ENCODE measurements around the gene ASAH2B. TPM values are rescaled to one million over a fixed set of nuclear protein-coding genes. Genes with fewer than 3 reads are reported as not detected.
A peak's percentile ranks its signal among the peaks of the same experiment; 100 is the strongest.
"Not testable (repeated sequence)": the region's sequence is repeated elsewhere in the genome, so short reads cannot be mapped to it uniquely, and the experiment has no call there.

The ASAH2B gene
- polyA plus RNA-seq, 4 donors, result 4.8 to 17.2 (median 10.3) TPM

DNA sequence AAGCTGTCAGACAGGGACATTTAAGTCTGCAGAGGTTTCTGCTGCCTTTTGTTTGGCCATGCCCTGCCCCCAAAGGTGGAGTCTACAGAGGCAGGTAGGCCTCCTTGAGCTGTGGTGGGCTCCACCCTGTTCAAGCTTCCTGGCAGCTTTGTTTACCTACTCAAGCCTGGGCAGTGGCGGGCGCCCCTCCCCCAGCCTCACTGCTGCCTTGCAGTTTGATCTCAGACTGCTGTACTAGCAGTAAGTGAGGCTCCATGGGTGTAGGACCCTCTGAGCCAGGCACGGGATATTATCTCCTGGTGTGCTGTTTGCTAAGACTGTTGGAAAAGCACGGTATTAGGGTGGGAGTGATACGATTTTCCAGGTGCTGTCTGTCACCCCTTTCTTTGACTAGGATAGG, 48.2 kb downstream of the ASAH2B start:
- not testable (repeated sequence) for H3K27ac ChIP-seq (ENCODE audit: low read depth in 1 of 3, low read length in 2 of 3); H3K36me3 ChIP-seq (ENCODE audit: control insufficient read depth in 3 of 3, insufficient read depth in 2 of 3, low read depth in 1 of 3, low read length in 3 of 3); H3K27me3 ChIP-seq (ENCODE audit: control insufficient read depth in 3 of 3, insufficient read depth in 3 of 3, low read length in 3 of 3); H3K4me3 ChIP-seq (ENCODE audit: low read depth in 1 of 3, low read length in 3 of 3); H3K4me1 ChIP-seq (ENCODE audit: control insufficient read depth in 3 of 3, insufficient read depth in 2 of 3, low read depth in 1 of 3, low read length in 2 of 3); H3K9me3 ChIP-seq (ENCODE audit: control insufficient read depth in 2 of 2, insufficient read depth in 1 of 2, low read depth in 1 of 2, low read length in 1 of 2); FAIRE-seq; DNase-seq
- WGBS, 3 donors, result 27 to 51% (median 49%) methylated on average over 5 of the region's 5 CpGs

DNA sequence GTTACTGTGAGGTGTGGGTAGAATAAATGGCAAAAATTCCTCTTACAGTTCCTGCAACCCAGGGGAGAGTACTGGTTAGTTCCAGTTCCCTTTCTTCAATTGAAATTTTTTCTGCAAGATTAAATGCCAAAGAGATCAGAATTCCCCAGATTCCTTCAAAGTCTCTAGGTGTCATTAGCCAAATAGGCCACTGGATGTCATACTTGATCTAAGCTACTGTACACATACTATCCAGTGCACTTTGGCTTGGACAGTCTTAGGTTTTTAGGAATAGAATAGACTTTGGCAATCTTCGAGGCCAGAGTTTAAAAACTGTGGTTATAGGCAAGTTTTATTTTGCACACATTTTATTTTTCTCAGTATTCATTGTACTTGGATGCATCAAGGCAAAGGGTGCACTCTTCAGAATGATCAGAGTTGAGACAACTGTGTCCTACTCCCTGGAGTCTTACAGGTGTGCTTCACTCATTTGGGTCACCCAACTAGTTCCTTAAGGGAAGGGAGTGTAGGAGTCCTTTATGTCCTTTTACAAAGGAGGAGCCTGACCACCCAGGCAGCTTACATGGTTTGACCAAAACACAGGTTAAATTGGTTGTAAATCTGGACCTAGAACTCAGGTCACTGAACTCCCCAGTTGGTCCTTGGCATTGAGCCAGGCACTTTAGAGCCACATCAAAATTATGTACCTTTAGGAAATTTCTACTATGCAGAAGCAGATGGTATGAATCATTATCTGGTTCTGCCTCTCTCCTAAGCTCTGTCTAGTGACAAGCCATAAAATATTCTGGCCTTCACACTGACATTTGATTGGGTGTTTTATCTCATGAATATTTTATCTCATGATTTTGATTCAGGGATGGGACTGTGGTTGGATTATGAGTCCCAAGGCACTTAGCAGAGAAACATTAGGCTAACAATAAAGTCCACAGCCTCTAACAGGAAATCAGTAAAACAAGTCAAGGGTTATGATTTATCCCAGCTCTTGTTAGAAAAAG, 49.5 kb downstream of the ASAH2B start:
- Histone ChIP-seq H3K27ac (ENCODE audit: low read depth in 1 of 3, low read length in 2 of 3) (no peak overlapping the region), H3K36me3 (ENCODE audit: control insufficient read depth in 3 of 3, insufficient read depth in 2 of 3, low read depth in 1 of 3, low read length in 3 of 3) (no peaks in the 10 kb centered on the region), H3K4me3 (ENCODE audit: low read depth in 1 of 3, low read length in 3 of 3) (no peak overlapping the region), H3K27me3 (ENCODE audit: control insufficient read depth in 3 of 3, insufficient read depth in 3 of 3, low read length in 3 of 3) (no peaks in the 10 kb centered on the region), H3K9me3 (ENCODE audit: control insufficient read depth in 2 of 2, insufficient read depth in 1 of 2, low read depth in 1 of 2, low read length in 1 of 2) (no peaks in the 10 kb centered on the region), H3K4me1 (ENCODE audit: control insufficient read depth in 3 of 3, insufficient read depth in 2 of 3, low read depth in 1 of 3, low read length in 2 of 3) (no peaks in the 10 kb centered on the region)
- FAIRE-seq (no peak), DNase-seq (peak; percentile 36 to 40)
- 10 to 50% (median 22%) methylated on average over 1 of the region's 1 CpG for WGBS, 3 donors

GRCh38 chr10:50794490-50794889, 54.8 kb downstream of the ASAH2B start:
- Histone ChIP-seq H3K9me3 (ENCODE audit: control insufficient read depth in 2 of 2, insufficient read depth in 1 of 2, low read depth in 1 of 2, low read length in 1 of 2) (no peaks in the 10 kb centered on the region), H3K4me1 (ENCODE audit: control insufficient read depth in 3 of 3, insufficient read depth in 2 of 3, low read depth in 1 of 3, low read length in 2 of 3) (no peaks in the 10 kb centered on the region), H3K4me3 (ENCODE audit: low read depth in 1 of 3, low read length in 3 of 3) (no peak overlapping the region), H3K27me3 (ENCODE audit: control insufficient read depth in 3 of 3, insufficient read depth in 3 of 3, low read length in 3 of 3) (no peaks in the 10 kb centered on the region), H3K36me3 (ENCODE audit: control insufficient read depth in 3 of 3, insufficient read depth in 2 of 3, low read depth in 1 of 3, low read length in 3 of 3) (no peaks in the 10 kb centered on the region), H3K27ac (ENCODE audit: low read depth in 1 of 3, low read length in 2 of 3) (no peak overlapping the region)
- DNase-seq (no peak), FAIRE-seq (no peak)

GRCh38 chr10:50796693-50797092, 57.0 kb downstream of the ASAH2B start:
- DNase-seq (no peak), FAIRE-seq (no peak)
- Histone ChIP-seq H3K36me3 (ENCODE audit: control insufficient read depth in 3 of 3, insufficient read depth in 2 of 3, low read depth in 1 of 3, low read length in 3 of 3) (no peaks in the 10 kb centered on the region), H3K27me3 (ENCODE audit: control insufficient read depth in 3 of 3, insufficient read depth in 3 of 3, low read length in 3 of 3) (peaks cover 0 to 2% (median 0%) of the 10 kb centered on the region in 3 donors), H3K4me1 (ENCODE audit: control insufficient read depth in 3 of 3, insufficient read depth in 2 of 3, low read depth in 1 of 3, low read length in 2 of 3) (no peaks in the 10 kb centered on the region), H3K27ac (ENCODE audit: low read depth in 1 of 3, low read length in 2 of 3) (no peak overlapping the region), H3K4me3 (ENCODE audit: low read depth in 1 of 3, low read length in 3 of 3) (no peak overlapping the region), H3K9me3 (ENCODE audit: control insufficient read depth in 2 of 2, insufficient read depth in 1 of 2, low read depth in 1 of 2, low read length in 1 of 2) (no peaks in the 10 kb centered on the region)
- WGBS, 3 donors, result 75 to 92% (median 77%) methylated on average over 1 of the region's 1 CpG

DNA sequence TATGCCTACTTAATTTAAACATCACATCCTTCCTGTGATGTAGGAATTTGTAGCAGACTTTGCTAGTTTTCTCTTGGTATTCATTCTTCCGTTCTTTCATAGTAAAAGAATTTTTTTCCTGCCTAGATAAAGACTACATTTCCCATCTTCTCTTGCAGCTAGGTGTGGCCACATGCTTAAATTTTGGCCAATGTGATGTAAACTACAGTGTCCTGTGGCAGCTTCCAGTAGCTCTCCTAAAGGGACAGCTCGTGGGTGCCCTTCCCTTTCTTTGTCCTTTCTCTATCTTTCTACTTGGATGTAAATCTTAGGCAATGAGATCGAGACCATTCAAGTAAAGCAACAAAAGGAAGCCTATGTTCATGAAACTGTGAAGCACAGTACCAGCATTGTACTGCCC, 58.6 kb downstream of the ASAH2B start:
- H3K4me3 ChIP-seq (ENCODE audit: low read depth in 1 of 3, low read length in 3 of 3), result no peak overlapping the region
- DNase-seq, result no peak
- no peak for FAIRE-seq
- no peak overlapping the region for H3K27ac ChIP-seq (ENCODE audit: low read depth in 1 of 3, low read length in 2 of 3)
- no peaks in the 10 kb centered on the region for H3K36me3 ChIP-seq (ENCODE audit: control insufficient read depth in 3 of 3, insufficient read depth in 2 of 3, low read depth in 1 of 3, low read length in 3 of 3)
- no peaks in the 10 kb centered on the region for H3K9me3 ChIP-seq (ENCODE audit: control insufficient read depth in 2 of 2, insufficient read depth in 1 of 2, low read depth in 1 of 2, low read length in 1 of 2)
- WGBS, 3 donors, result 76 to 84% (median 81%) methylated on average over 3 of the region's 3 CpGs
- peaks cover 0 to 2% (median 0%) of the 10 kb centered on the region in 3 donors for H3K27me3 ChIP-seq (ENCODE audit: control insufficient read depth in 3 of 3, insufficient read depth in 3 of 3, low read length in 3 of 3)
- no peaks in the 10 kb centered on the region for H3K4me1 ChIP-seq (ENCODE audit: control insufficient read depth in 3 of 3, insufficient read depth in 2 of 3, low read depth in 1 of 3, low read length in 2 of 3)

DNA sequence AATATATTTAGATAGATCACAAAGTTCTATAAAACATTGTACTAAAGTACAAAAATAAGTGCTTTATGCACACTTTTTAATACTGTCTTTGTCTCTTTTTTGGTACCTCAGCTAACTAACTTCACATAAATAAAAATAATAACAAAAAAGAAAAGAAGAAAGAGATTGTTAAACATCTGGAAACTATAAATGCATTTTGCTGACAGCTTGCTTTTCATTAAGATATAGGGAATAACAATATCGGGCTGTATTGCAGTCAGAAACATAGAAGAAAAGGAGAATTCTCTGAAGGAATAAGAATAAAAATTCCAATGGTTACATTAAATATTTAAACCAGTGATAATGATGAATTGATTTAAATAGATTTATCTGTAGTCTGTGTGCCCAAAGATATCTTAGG, 59.9 kb downstream of the ASAH2B start:
- Histone ChIP-seq H3K4me1 (ENCODE audit: control insufficient read depth in 3 of 3, insufficient read depth in 2 of 3, low read depth in 1 of 3, low read length in 2 of 3) (no peaks in the 10 kb centered on the region), H3K4me3 (ENCODE audit: low read depth in 1 of 3, low read length in 3 of 3) (no peak overlapping the region), H3K9me3 (ENCODE audit: control insufficient read depth in 2 of 2, insufficient read depth in 1 of 2, low read depth in 1 of 2, low read length in 1 of 2) (no peaks in the 10 kb centered on the region), H3K36me3 (ENCODE audit: control insufficient read depth in 3 of 3, insufficient read depth in 2 of 3, low read depth in 1 of 3, low read length in 3 of 3) (no peaks in the 10 kb centered on the region), H3K27ac (ENCODE audit: low read depth in 1 of 3, low read length in 2 of 3) (no peak overlapping the region), H3K27me3 (ENCODE audit: control insufficient read depth in 3 of 3, insufficient read depth in 3 of 3, low read length in 3 of 3) (peaks cover 0 to 2% (median 0%) of the 10 kb centered on the region in 3 donors)
- FAIRE-seq, result peak; percentile 57
- WGBS, 3 donors, result 86 to 92% (median 89%) methylated on average over 1 of the region's 1 CpG
- DNase-seq, result no peak

- Histone ChIP-seq H3K4me1 (ENCODE audit: control insufficient read depth in 3 of 3, insufficient read depth in 2 of 3, low read depth in 1 of 3, low read length in 2 of 3) (no peaks in the 10 kb centered on the region), H3K4me3 (ENCODE audit: low read depth in 1 of 3, low read length in 3 of 3) (no peak overlapping the region), H3K27me3 (ENCODE audit: control insufficient read depth in 3 of 3, insufficient read depth in 3 of 3, low read length in 3 of 3) (no peaks in the 10 kb centered on the region), H3K36me3 (ENCODE audit: control insufficient read depth in 3 of 3, insufficient read depth in 2 of 3, low read depth in 1 of 3, low read length in 3 of 3) (peaks cover 0 to 14% (median 12%) of the 10 kb centered on the region in 3 donors), H3K27ac (ENCODE audit: low read depth in 1 of 3, low read length in 2 of 3) (no peak overlapping the region), H3K9me3 (ENCODE audit: control insufficient read depth in 2 of 2, insufficient read depth in 1 of 2, low read depth in 1 of 2, low read length in 1 of 2) (no peaks in the 10 kb centered on the region)
- 41 to 44% (median 43%) methylated on average over 2 of the region's 2 CpGs for WGBS, 3 donors
- FAIRE-seq (no peak), DNase-seq (no peak)
These were observed 66.4 kb downstream of the ASAH2B start for GRCh38 chr10:50805981-50806622.

DNA sequence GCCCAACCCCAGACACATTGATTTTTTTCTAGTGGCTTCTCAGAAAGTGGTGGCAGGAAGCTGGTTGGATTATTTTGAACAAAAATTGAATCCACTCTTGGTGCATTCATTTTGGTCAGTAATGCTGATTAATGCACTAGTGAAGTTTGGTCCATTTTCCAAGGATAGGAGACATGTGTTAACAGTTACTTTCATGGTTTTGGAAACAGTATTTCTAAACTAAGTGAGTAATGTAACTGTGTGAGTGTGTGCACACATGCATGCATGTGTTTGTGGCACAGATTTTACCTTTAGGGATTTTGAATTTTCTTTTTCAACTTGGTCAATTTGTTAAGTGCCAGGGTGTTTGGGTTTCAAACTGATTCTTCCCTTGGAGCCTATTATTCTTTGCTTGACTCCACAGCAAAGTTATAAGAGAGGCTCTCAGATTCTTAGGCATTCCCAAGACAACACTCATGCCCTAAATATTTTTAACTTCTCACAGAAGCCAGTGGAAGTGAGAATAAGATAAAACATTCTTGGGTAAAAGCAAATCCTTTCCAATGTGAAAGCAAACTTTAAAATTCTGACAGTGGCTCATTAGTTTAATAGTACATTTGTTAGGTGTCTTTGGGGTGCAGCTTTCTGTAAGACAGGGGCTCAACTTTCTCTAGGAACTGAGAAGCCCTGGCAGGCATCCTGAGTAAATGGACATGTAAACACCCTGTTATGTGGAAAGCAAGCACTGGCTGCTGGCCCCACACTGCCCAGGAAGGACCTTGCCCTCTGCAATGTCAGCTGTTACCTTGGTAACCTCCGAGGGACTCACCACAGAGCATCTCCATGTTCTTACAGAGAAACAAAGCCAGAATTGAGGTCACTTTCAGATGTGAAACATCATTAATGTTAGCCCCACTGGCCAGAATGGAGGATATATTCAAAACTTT, 68.4 kb downstream of the ASAH2B start:
- WGBS, 3 donors, result 4 to 22% (median 14%) methylated on average over 1 of the region's 1 CpG
- DNase-seq, result peak in 1 of 2 donors; percentile 63
- H3K27ac ChIP-seq (ENCODE audit: low read depth in 1 of 3, low read length in 2 of 3), result no peak overlapping the region
- H3K27me3 ChIP-seq (ENCODE audit: control insufficient read depth in 3 of 3, insufficient read depth in 3 of 3, low read length in 3 of 3), result no peaks in the 10 kb centered on the region
- H3K36me3 ChIP-seq (ENCODE audit: control insufficient read depth in 3 of 3, insufficient read depth in 2 of 3, low read depth in 1 of 3, low read length in 3 of 3), result peaks cover 0 to 14% (median 12%) of the 10 kb centered on the region in 3 donors
- H3K9me3 ChIP-seq (ENCODE audit: control insufficient read depth in 2 of 2, insufficient read depth in 1 of 2, low read depth in 1 of 2, low read length in 1 of 2), result no peaks in the 10 kb centered on the region
- H3K4me1 ChIP-seq (ENCODE audit: control insufficient read depth in 3 of 3, insufficient read depth in 2 of 3, low read depth in 1 of 3, low read length in 2 of 3), result no peaks in the 10 kb centered on the region
- FAIRE-seq, result no peak
- no peak overlapping the region for H3K4me3 ChIP-seq (ENCODE audit: low read depth in 1 of 3, low read length in 3 of 3)
